ENCODE data around the gene HSBP1.

DNA sequence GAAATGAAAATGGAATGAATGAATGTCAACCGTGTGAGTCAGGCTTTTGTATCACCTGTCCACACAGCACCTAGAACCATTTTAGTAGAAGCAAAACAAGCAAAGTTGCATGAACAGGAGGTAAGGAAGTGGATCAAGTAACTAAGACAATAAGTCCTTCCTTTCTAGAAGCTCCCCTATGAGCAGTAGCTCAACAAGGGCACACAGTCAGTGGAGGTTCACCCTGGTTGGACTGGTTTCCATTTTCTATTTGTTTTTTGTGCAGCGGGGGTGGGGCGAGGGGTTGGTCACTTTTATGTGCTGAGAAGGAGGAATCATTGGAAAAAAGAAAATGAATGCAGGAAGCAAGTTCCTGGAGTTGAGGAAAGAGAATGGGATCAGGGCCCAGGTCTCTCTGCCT lies 4.0 kb upstream of the HSBP1 start:
- TF ChIP-seq, protein P1, sequence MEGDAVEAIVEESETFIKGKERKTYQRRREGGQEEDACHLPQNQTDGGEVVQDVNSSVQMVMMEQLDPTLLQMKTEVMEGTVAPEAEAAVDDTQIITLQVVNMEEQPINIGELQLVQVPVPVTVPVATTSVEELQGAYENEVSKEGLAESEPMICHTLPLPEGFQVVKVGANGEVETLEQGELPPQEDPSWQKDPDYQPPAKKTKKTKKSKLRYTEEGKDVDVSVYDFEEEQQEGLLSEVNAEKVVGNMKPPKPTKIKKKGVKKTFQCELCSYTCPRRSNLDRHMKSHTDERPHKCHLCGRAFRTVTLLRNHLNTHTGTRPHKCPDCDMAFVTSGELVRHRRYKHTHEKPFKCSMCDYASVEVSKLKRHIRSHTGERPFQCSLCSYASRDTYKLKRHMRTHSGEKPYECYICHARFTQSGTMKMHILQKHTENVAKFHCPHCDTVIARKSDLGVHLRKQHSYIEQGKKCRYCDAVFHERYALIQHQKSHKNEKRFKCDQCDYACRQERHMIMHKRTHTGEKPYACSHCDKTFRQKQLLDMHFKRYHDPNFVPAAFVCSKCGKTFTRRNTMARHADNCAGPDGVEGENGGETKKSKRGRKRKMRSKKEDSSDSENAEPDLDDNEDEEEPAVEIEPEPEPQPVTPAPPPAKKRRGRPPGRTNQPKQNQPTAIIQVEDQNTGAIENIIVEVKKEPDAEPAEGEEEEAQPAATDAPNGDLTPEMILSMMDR (conservative IDR thresholded peaks at IDR 0.05 in 1 of 2, IDR thresholded peaks at IDR 0.05 in 1 of 2; ENCODE audit: low read depth in 1 of 2, low read length in 2 of 2): no peak
- TF ChIP-seq EZH2 (IDR thresholded peaks at IDR 0.05; ENCODE audit: low read length, missing control alignments): no peak

Data from fibroblast of lung (primary cell).